Pons (tissue), 1 donor: ENCODE data around the gene ANKHD1.
"Not testable (repeated sequence)": the region's sequence is repeated elsewhere in the genome, so short reads cannot be mapped to it uniquely, and the experiment has no call there.

ENCODE experiments used
- DNase-seq: peaks from one replicate; pipeline ENCODE4 v3.0.0-alpha.2; 2016; ENCODE audit warnings: low spot score

ANKHD1 gene

DNA sequence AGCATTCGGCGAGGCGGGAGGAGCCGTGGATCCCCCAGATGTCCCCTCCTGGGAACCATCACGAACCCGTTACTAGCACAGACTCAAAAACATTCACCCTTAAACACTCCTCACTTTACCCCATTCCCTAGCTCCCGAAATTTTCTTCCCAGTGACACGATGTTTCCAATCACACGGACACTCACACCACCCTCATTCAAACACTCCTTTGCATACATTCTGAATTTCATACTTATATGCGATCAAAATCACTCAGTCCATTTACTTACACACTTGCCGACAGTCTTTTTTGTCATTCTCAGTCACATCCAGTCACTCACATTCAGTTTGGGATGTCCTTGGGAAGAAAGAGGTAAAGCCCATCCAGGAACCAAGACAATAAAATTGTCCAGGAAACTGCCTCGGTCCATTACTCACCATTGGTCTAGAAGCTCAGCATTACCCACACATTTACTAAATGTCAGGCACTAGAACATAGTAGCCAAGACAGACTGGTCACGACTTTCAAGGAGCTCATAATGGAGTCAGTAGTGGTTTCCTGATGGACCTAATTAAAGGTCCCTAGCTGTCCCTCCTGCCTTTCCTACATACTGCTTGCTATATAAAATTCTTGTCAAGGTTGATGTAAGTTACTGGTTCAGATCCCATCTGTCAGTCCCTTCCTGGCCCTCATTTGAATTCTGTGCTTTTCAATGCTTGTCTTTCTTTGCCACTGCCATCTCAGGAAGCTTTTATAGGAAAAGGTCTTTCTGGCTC lies 163.6 kb downstream of the ANKHD1 start:
- peak; percentile 39 for DNase-seq

GRCh38 chr5:140565780-140566095 lies 164.1 kb downstream of the ANKHD1 start:
- DNase-seq, result no peak

DNA sequence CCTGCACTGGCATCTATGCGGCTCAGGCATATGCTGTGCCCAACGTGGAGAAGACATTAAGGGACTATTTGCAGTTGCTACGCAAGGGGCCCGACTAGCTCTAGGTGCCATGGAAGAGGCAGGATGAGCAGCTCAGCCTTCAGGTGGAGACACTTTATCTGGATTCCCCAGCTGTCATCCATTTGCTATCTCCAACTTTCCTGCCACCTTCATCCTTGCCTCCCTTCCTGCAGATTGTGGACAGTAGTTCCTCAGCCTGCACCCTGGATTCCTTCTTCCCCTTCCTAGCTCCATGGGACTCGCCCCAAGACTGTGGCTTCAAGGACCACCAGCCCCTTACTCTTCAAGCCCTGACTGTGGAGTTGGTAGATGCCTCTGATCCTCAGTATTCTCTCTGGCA lies 165.0 kb downstream of the ANKHD1 start:
- no peak for DNase-seq

DNA sequence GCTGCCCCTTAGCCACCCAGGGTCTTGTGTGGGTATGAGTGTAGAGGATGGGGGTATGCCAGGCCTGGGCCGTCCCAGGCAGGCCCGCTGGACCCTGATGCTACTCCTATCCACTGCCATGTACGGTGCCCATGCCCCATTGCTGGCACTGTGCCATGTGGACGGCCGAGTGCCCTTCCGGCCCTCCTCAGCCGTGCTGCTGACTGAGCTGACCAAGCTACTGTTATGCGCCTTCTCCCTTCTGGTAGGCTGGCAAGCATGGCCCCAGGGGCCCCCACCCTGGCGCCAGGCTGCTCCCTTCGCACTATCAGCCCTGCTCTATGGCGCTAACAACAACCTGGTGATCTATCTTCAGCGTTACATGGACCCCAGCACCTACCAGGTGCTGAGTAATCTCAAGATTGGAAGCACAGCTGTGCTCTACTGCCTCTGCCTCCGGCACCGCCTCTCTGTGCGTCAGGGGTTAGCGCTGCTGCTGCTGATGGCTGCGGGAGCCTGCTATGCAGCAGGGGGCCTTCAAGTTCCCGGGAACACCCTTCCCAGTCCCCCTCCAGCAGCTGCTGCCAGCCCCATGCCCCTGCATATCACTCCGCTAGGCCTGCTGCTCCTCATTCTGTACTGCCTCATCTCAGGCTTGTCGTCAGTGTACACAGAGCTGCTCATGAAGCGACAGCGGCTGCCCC lies 165.6 kb downstream of the ANKHD1 start:
- no peak for DNase-seq

DNA sequence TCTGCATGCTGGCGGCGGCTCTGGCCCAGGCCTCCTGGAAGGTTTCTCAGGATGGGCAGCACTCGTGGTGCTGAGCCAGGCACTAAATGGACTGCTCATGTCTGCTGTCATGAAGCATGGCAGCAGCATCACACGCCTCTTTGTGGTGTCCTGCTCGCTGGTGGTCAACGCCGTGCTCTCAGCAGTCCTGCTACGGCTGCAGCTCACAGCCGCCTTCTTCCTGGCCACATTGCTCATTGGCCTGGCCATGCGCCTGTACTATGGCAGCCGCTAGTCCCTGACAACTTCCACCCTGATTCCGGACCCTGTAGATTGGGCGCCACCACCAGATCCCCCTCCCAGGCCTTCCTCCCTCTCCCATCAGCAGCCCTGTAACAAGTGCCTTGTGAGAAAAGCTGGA lies 166.2 kb downstream of the ANKHD1 start:
- no peak for DNase-seq

- no peak for DNase-seq
These were observed 166.9 kb downstream of the ANKHD1 start for GRCh38 chr5:140568443-140569063.

DNA sequence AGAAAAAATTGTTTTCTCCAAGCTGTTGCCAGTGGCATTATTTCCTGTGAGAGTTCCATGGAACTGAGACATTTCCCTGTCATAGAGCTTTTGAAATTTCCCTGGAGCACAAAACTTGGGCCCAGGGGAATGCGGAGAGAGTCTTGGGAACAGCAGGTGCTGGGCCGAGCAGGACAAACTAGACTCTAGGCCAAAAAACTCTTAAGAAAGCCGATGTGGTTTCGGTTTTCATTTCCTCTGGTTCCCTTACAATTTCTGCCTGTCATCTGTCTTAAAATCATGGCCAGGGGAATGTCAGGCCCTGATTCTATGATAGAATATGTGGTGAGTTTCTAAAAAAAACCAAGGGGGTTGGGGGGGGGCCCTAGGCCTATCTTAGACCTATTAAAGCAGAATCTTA lies 167.6 kb downstream of the ANKHD1 start:
- peak; percentile 55 for DNase-seq

DNA sequence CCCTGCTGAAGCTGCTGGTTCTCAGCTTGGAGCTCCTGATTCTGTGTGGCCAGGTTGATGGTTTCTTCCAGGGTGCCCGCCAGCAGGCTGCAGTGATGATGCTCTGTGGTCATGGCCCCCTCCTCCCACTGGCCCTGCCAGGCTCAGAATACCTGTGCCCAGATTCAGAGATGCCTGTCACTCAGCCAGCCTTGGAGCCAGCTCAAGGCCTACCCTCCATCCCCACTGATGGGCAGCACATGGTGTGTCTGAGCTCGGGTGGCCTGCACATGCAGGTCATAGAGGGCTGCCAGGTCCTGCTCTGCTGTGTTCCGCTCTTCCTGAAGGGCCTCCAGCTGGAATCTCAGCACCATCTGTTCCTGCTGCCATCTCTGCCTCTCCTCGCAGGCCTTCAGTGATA lies 168.4 kb downstream of the ANKHD1 start:
- no peak for DNase-seq

DNA sequence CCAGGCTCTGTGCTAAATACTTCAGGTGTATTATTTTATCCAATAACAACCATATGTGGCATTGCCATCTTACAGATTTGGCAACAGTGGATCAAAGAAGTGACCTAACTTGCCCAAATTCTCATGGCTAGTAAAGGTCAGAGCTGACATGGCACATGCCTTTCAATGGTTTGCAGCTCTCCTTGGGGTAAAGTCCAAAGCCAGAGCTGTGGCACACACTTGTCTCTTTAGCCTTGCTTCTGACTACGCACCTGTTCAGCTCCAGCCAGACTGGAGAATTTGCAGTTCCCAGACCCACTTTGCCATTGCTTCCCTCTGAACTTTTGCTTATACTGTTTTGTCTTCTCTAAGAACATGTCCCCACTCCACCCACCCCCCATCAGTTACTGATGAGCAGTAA lies 168.9 kb downstream of the ANKHD1 start:
- no peak for DNase-seq

- DNase-seq, result no peak
These were observed 169.5 kb downstream of the ANKHD1 start for GRCh38 chr5:140571105-140571504.

- DNase-seq, result no peak
These were observed 172.1 kb downstream of the ANKHD1 start for GRCh38 chr5:140573683-140574082.

- DNase-seq, result no peak
These were observed 172.5 kb downstream of the ANKHD1 start for GRCh38 chr5:140574165-140574564.

DNA sequence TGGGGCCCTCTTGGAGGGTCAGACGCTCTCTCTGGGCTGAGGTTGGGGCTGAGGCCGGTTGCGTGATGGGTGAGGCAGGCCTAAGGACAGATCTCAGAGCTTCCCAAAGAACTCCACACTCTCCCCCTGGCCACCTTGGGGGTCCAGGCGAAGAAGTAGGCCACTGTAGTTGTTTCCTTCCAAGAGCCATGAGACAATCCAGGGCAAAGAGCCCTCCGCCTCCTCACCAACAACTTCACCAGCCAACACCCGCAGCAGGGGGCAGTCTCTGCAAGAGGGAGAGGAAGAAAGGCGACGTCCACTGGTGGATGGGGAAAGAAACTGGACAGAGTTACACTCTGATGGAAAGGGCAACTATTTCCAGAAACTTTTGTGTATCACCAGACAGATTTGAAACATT lies 173.7 kb downstream of the ANKHD1 start:
- peak; percentile 80 for DNase-seq

DNA sequence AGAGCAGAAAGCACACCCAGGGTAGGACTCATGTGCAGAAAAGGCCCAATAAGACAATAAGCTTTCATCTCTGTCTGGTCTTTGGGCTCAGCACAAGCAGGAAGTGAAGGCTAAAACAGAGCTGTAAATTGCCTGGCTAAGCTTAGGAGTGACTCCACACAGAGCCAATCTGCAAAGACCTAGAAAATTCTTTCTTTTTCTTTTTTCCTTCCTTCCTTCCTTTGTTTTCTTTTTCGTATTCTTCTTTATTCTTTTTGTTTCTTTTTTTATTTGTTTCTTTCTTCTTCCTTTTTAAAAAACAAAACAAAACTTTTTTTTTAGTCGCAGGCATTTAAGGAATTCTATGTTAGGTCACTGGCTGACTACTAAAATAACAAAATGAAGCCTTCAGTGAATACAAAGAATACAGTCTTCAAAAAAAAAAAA lies 175.2 kb downstream of the ANKHD1 start:
- no peak for DNase-seq

DNA sequence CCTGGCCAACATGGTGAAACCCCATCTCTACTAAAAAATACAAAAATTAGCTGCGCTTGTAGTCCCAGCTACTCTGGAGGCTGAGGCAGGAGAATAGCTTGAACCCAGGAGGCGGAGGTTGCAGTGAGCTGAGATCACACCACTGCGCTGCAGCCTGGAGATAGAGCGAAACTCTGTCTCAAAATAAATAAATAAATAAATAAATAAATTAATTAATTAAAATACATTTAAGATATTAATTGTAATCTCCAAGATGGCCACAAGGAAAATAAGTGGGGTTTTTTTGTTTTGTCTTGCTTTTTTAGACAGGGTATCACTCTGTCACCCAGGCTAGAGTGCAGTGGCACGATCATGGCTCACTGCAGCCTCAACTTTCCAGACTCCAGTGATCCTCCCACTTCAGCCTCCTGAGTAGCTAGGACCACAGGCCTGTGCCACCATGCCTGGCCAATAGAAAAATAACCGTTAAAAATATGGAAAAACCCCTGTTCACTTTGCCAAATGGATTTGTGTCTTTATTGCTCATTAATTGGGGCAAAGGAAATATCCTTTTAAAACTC lies 177.6 kb downstream of the ANKHD1 start:
- not testable (repeated sequence) for DNase-seq

GRCh38 chr5:140587495-140587894 lies 185.9 kb downstream of the ANKHD1 start:
- no peak for DNase-seq

GRCh38 chr5:140588311-140589070 lies 186.9 kb downstream of the ANKHD1 start:
- no peak for DNase-seq
